BJ (cell line): ENCODE results near the gene TMEM213. TPM values are rescaled to one million over a fixed set of nuclear protein-coding genes. Genes with fewer than 3 reads are reported as not detected.

ENCODE experiments used
- CTCF ChIA-PET: fragments of 350-600 bp; formaldehyde crosslinking; extraction: SDS; loops from one replicate; lab custom pipeline; 2021; ENCODE audit warnings: antibody characterized with exemption, inconsistent platforms; lab: Yijun Ruan, JAX
- POLR2A ChIA-PET: fragments of 300-600 bp; sonication (Branson Sonifier 250); formaldehyde crosslinking; extraction: SDS; loops from one replicate; lab custom pipeline; 2021; ENCODE audit warnings: antibody characterized with exemption; lab: Charles Lee
- DNase-seq: peaks from one replicate; pipeline ENCODE4 v3.0.0-alpha.2; 2011; ENCODE audit warnings: low read depth
- H3K27me3 ChIP-seq: 2 replicates; pipeline ENCODE4 v1.6.0; 2011; ENCODE audit warnings: low read length; ENCODE audit not compliant: control insufficient read depth, insufficient read depth
- H3K36me3 ChIP-seq: 2 replicates; pipeline ENCODE4 v1.5.1; 2011; ENCODE audit warnings: low read length; ENCODE audit not compliant: control insufficient read depth, insufficient read depth
- H3K4me3 ChIP-seq: 2 replicates; pipeline ENCODE4 v1.5.1; 2011; ENCODE audit warnings: low read depth, mild to moderate bottlenecking, control low read depth, low read length
- CTCF ChIP-seq: IDR thresholded peaks from 2 replicates; pipeline ENCODE4 v1.5.1; 2011; ENCODE audit warnings: low read depth, mild to moderate bottlenecking, control low read depth, inconsistent platforms, low read length, moderate library complexity; ENCODE audit not compliant: insufficient read depth
- polyA plus RNA-seq: library from polyadenylated mRNA; depleted of rRNA; stranded (reverse); fragments of >200 nt; gene quantifications from 2 replicates; pipeline ENCODE4 v1.2.3, GENCODE V29; 2011

Gene TMEM213
- polyA plus RNA-seq, 1 experiment, result not detected

DNA sequence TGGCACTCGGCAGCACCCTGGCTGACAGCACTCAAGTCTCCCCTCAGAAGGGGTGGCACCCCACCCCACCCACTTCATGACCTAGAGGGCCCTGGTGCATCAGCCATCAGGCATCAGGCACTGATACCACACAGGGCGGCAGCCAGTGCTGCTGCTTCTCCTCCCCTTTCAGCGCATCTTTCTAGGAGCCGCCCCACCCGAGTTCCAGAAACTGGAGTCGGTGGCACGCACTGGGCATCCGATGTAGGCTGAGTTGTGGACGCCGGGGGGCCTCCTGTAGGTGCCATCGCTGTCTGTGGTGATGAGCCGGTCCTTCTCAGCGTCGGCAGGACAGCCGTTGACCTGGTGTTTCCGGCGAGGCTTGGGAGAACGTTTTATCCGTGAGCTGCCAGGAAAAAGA is 70.0 kb downstream of the TMEM213 start:
- Histone ChIP-seq H3K27me3 (no peaks in the 10 kb centered on the region), H3K36me3 (peaks cover 8% of the 10 kb centered on the region), H3K4me3 (no peak overlapping the region)
- TF ChIP-seq CTCF, result no peak
- CTCF ChIA-PET, result no interaction called here
- no peak for DNase-seq
- POLR2A ChIA-PET, result no interaction called here

DNA sequence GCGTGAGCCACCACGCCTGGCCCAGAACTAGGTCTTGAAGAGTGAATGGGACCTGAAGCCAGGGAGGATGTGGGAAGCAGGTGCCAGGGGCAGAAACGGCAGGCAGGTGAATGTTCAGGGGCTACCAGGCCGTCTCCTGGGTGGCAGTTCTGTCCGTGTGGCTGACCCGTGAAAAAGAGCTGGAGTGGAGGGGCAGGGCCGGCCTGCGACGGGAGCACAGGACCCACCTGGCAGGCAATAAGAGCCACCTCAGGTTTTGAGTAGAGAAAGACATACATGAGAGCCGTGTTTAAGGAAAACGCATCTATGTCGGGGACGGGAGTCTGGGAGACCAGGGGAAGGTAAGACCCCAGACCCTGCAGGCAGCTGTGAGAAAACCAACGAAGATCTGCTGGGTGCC is 70.9 kb downstream of the TMEM213 start:
- Histone ChIP-seq H3K36me3 (peaks cover 8% of the 10 kb centered on the region), H3K4me3 (no peak overlapping the region), H3K27me3 (no peaks in the 10 kb centered on the region)
- DNase-seq, result no peak
- POLR2A ChIA-PET, result no interaction called here
- CTCF ChIA-PET, result no interaction called here
- no peak for TF ChIP-seq CTCF

- Histone ChIP-seq H3K36me3 (peaks cover 8% of the 10 kb centered on the region), H3K27me3 (no peaks in the 10 kb centered on the region), H3K4me3 (no peak overlapping the region)
- TF ChIP-seq CTCF, result no peak
- DNase-seq, result no peak
- ChIA-PET POLR2A (no interaction called here), CTCF (no interaction called here)
Observed at GRCh38 chr7:138869353-138869752, 71.6 kb downstream of the TMEM213 start.

GRCh38 chr7:138871065-138871813 is 73.4 kb downstream of the TMEM213 start:
- Histone ChIP-seq H3K27me3 (no peaks in the 10 kb centered on the region), H3K4me3 (no peak overlapping the region), H3K36me3 (peaks cover 8% of the 10 kb centered on the region)
- POLR2A ChIA-PET, result no interaction called here
- no peak for DNase-seq
- CTCF ChIA-PET, result interaction anchor here (1.8 kb wide), 1 partner anchor 15 kb away, joined by 4 read pairs; no protein-coding TSS in a partner anchor
- no peak for TF ChIP-seq CTCF

GRCh38 chr7:138871814-138872090 is 74.0 kb downstream of the TMEM213 start:
- no peaks in the 10 kb centered on the region for H3K27me3 ChIP-seq
- no peak overlapping the region for H3K4me3 ChIP-seq
- DNase-seq, result no peak
- peaks cover 8% of the 10 kb centered on the region for H3K36me3 ChIP-seq
- TF ChIP-seq CTCF, result no peak
- CTCF ChIA-PET, result interaction anchor here (1.8 kb wide), 1 partner anchor 15 kb away, joined by 4 read pairs; no protein-coding TSS in a partner anchor
- POLR2A ChIA-PET, result no interaction called here
